Measurements from ENCODE around the gene IFRD1.

Gene IFRD1

GRCh38 chr7:112427984-112428383, 22.3 kb upstream of the IFRD1 start:
- no peaks in the 10 kb centered on the region for H3K9me3 Mint-ChIP-seq
- DNase-seq (no peak), ATAC-seq (no peak)
- H3K36me3 Mint-ChIP-seq (ENCODE audit: low read depth) = no peaks in the 10 kb centered on the region
- H3K27me3 Mint-ChIP-seq = no peaks in the 10 kb centered on the region
- no peak overlapping the region for H3K27ac Mint-ChIP-seq
- H3K4me1 Mint-ChIP-seq = peaks cover 8% of the 10 kb centered on the region
- H3K4me3 Mint-ChIP-seq = no peak overlapping the region

- Mint-ChIP-seq H3K9me3 (no peaks in the 10 kb centered on the region), H3K36me3 (ENCODE audit: low read depth) (no peaks in the 10 kb centered on the region), H3K27ac (no peak overlapping the region), H3K27me3 (no peaks in the 10 kb centered on the region), H3K4me3 (no peak overlapping the region), H3K4me1 (peaks cover under 1% of the 10 kb centered on the region)
- ATAC-seq (no peak), DNase-seq (no peak)
These were observed 21.5 kb upstream of the IFRD1 start for GRCh38 chr7:112428715-112429114.

GRCh38 chr7:112430649-112431048, 19.6 kb upstream of the IFRD1 start:
- no peaks in the 10 kb centered on the region for H3K36me3 Mint-ChIP-seq (ENCODE audit: low read depth)

GRCh38 chr7:112431803-112432202, 18.5 kb upstream of the IFRD1 start:
- H3K9me3 Mint-ChIP-seq = no peaks in the 10 kb centered on the region
- no peak overlapping the region for H3K4me3 Mint-ChIP-seq
- no peaks in the 10 kb centered on the region for H3K4me1 Mint-ChIP-seq
- no peaks in the 10 kb centered on the region for H3K36me3 Mint-ChIP-seq (ENCODE audit: low read depth)
- ATAC-seq (no peak), DNase-seq (no peak)
- H3K27ac Mint-ChIP-seq = no peak overlapping the region
- H3K27me3 Mint-ChIP-seq = no peaks in the 10 kb centered on the region

More at GRCh38 chr7:112430649-112431048, 19.6 kb upstream of the IFRD1 start:
- no peak overlapping the region for H3K4me3 Mint-ChIP-seq
- H3K27ac Mint-ChIP-seq = no peak overlapping the region
- H3K4me1 Mint-ChIP-seq = no peaks in the 10 kb centered on the region
- ATAC-seq (no peak), DNase-seq (no peak)
- no peaks in the 10 kb centered on the region for H3K9me3 Mint-ChIP-seq
- no peaks in the 10 kb centered on the region for H3K27me3 Mint-ChIP-seq

- no peak for DNase-seq
- Mint-ChIP-seq H3K27me3 (no peaks in the 10 kb centered on the region), H3K36me3 (ENCODE audit: low read depth) (no peaks in the 10 kb centered on the region), H3K27ac (no peak overlapping the region), H3K4me1 (no peaks in the 10 kb centered on the region), H3K4me3 (no peak overlapping the region), H3K9me3 (no peaks in the 10 kb centered on the region)
- ATAC-seq = no peak
These were observed 17.0 kb upstream of the IFRD1 start for GRCh38 chr7:112433289-112433688.

- H3K4me3 Mint-ChIP-seq = no peak overlapping the region
- ATAC-seq = no peak
- H3K27me3 Mint-ChIP-seq = no peaks in the 10 kb centered on the region
- DNase-seq = no peak
- H3K4me1 Mint-ChIP-seq = no peaks in the 10 kb centered on the region
- no peaks in the 10 kb centered on the region for H3K36me3 Mint-ChIP-seq (ENCODE audit: low read depth)
- H3K9me3 Mint-ChIP-seq = no peaks in the 10 kb centered on the region
- no peak overlapping the region for H3K27ac Mint-ChIP-seq
These were observed 13.2 kb upstream of the IFRD1 start for GRCh38 chr7:112437072-112437471.

GRCh38 chr7:112439476-112439875, 10.8 kb upstream of the IFRD1 start:
- no peak for ATAC-seq
- no peaks in the 10 kb centered on the region for H3K36me3 Mint-ChIP-seq (ENCODE audit: low read depth)
- no peaks in the 10 kb centered on the region for H3K9me3 Mint-ChIP-seq
- no peaks in the 10 kb centered on the region for H3K27me3 Mint-ChIP-seq
- H3K4me1 Mint-ChIP-seq = no peaks in the 10 kb centered on the region
- no peak overlapping the region for H3K4me3 Mint-ChIP-seq
- no peak for DNase-seq
- no peak overlapping the region for H3K27ac Mint-ChIP-seq

GRCh38 chr7:112442210-112442609, 8.1 kb upstream of the IFRD1 start:
- no peaks in the 10 kb centered on the region for H3K27me3 Mint-ChIP-seq
- DNase-seq = no peak
- peaks cover 7% of the 10 kb centered on the region for H3K4me1 Mint-ChIP-seq
- no peaks in the 10 kb centered on the region for H3K36me3 Mint-ChIP-seq (ENCODE audit: low read depth)
- no peak overlapping the region for H3K4me3 Mint-ChIP-seq
- no peak overlapping the region for H3K27ac Mint-ChIP-seq
- no peak for ATAC-seq
- no peaks in the 10 kb centered on the region for H3K9me3 Mint-ChIP-seq

GRCh38 chr7:112444505-112444904, 5.8 kb upstream of the IFRD1 start:
- no peak overlapping the region for H3K27ac Mint-ChIP-seq
- H3K9me3 Mint-ChIP-seq = no peaks in the 10 kb centered on the region
- no peaks in the 10 kb centered on the region for H3K27me3 Mint-ChIP-seq
- DNase-seq = no peak
- peaks cover 18% of the 10 kb centered on the region for H3K4me1 Mint-ChIP-seq
- no peak for ATAC-seq
- H3K4me3 Mint-ChIP-seq = no peak overlapping the region
- no peaks in the 10 kb centered on the region for H3K36me3 Mint-ChIP-seq (ENCODE audit: low read depth)

GRCh38 chr7:112446431-112446830, 3.8 kb upstream of the IFRD1 start:
- ATAC-seq (no peak), DNase-seq (no peak)
- no peaks in the 10 kb centered on the region for H3K9me3 Mint-ChIP-seq
- H3K4me1 Mint-ChIP-seq = peaks cover 25% of the 10 kb centered on the region
- no peak overlapping the region for H3K4me3 Mint-ChIP-seq
- H3K27ac Mint-ChIP-seq = no peak overlapping the region
- H3K36me3 Mint-ChIP-seq (ENCODE audit: low read depth) = no peaks in the 10 kb centered on the region
- H3K27me3 Mint-ChIP-seq = no peaks in the 10 kb centered on the region

GRCh38 chr7:112447406-112447805, 2.9 kb upstream of the IFRD1 start:
- DNase-seq = no peak
- Mint-ChIP-seq H3K27ac (no peak overlapping the region), H3K9me3 (no peaks in the 10 kb centered on the region), H3K4me1 (peaks cover 32% of the 10 kb centered on the region), H3K4me3 (no peak overlapping the region), H3K36me3 (ENCODE audit: low read depth) (peaks cover 7% of the 10 kb centered on the region), H3K27me3 (no peaks in the 10 kb centered on the region)
- ATAC-seq = no peak

- Mint-ChIP-seq H3K27ac (peak overlapping the region; percentile 92), H3K27me3 (no peaks in the 10 kb centered on the region), H3K36me3 (ENCODE audit: low read depth) (peaks cover 13% of the 10 kb centered on the region)
These were observed 1.9 kb upstream of the IFRD1 start for GRCh38 chr7:112448381-112448780.

GRCh38 chr7:112448891-112449290, 1.4 kb upstream of the IFRD1 start:
- Mint-ChIP-seq H3K27ac (peak overlapping the region; percentile 92), H3K4me3 (peak overlapping the region; percentile 10), H3K27me3 (no peaks in the 10 kb centered on the region), H3K4me1 (peaks cover 46% of the 10 kb centered on the region), H3K36me3 (ENCODE audit: low read depth) (peaks cover 14% of the 10 kb centered on the region), H3K9me3 (no peaks in the 10 kb centered on the region)
- no peak for ATAC-seq
- DNase-seq = no peak

More at GRCh38 chr7:112448381-112448780, 1.9 kb upstream of the IFRD1 start:
- peak overlapping the region; percentile 10 for H3K4me3 Mint-ChIP-seq
- peaks cover 41% of the 10 kb centered on the region for H3K4me1 Mint-ChIP-seq
- DNase-seq = no peak
- no peaks in the 10 kb centered on the region for H3K9me3 Mint-ChIP-seq
- ATAC-seq = no peak

GRCh38 chr7:112449353-112449752, 907 bp upstream of the IFRD1 start:
- peaks cover 46% of the 10 kb centered on the region for H3K4me1 Mint-ChIP-seq
- peak; percentile 58 for ATAC-seq
- peak overlapping the region; percentile 92 for H3K27ac Mint-ChIP-seq
- no peaks in the 10 kb centered on the region for H3K27me3 Mint-ChIP-seq
- peak; percentile 34 for DNase-seq
- peak overlapping the region; percentile 97 for H3K4me3 Mint-ChIP-seq
- no peaks in the 10 kb centered on the region for H3K9me3 Mint-ChIP-seq
- peaks cover 14% of the 10 kb centered on the region for H3K36me3 Mint-ChIP-seq (ENCODE audit: low read depth)

GRCh38 chr7:112450807-112451761, 824 bp downstream of the IFRD1 start:
- peaks cover 23% of the 10 kb centered on the region for H3K36me3 Mint-ChIP-seq (ENCODE audit: low read depth)
- ATAC-seq (peak; percentile 76), DNase-seq (peak; percentile 85)
- H3K27ac Mint-ChIP-seq = peak overlapping the region; percentile 92
- H3K9me3 Mint-ChIP-seq = no peaks in the 10 kb centered on the region
- no peaks in the 10 kb centered on the region for H3K27me3 Mint-ChIP-seq
- H3K4me1 Mint-ChIP-seq = peaks cover 49% of the 10 kb centered on the region
- H3K4me3 Mint-ChIP-seq = peak overlapping the region; percentile 97
